ENCODE results near the gene OR2T29.
"Not testable (repeated sequence)": the region's sequence is repeated elsewhere in the genome, so short reads cannot be mapped to it uniquely, and the experiment has no call there.

OR2T29 gene

GRCh38 chr1:248562672-248563071, at the start of gene OR2T29:
TSS of gene OR2T29 (minus strand) at chr1:248562772. CDS start at chr1:248559491, 3,281 bp downstream.
- not testable (repeated sequence) for DNase-seq (ENCODE audit: low read depth)

- no peak for DNase-seq (ENCODE audit: low read depth)
Measured at GRCh38 chr1:248611883-248612414, 49.4 kb upstream of the OR2T29 start.

GRCh38 chr1:248610301-248610700, 47.7 kb upstream of the OR2T29 start:
- DNase-seq (ENCODE audit: low read depth) = no peak

GRCh38 chr1:248599396-248599795, 36.8 kb upstream of the OR2T29 start:
- no peak for DNase-seq (ENCODE audit: low read depth)

- DNase-seq (ENCODE audit: low read depth) = no peak
Measured at GRCh38 chr1:248597589-248597988, 35.0 kb upstream of the OR2T29 start, which contains the start of gene OR2T10. TSS of gene OR2T10 (minus strand) at chr1:248597700. CDS start at chr1:248593768, 3,932 bp downstream.

GRCh38 chr1:248596615-248597014, 34.0 kb upstream of the OR2T29 start:
- DNase-seq (ENCODE audit: low read depth) = no peak

GRCh38 chr1:248593226-248593625, 30.7 kb upstream of the OR2T29 start:
- DNase-seq (ENCODE audit: low read depth) = no peak

- DNase-seq (ENCODE audit: low read depth) = no peak
Measured at GRCh38 chr1:248592655-248593054, 30.1 kb upstream of the OR2T29 start.

- DNase-seq (ENCODE audit: low read depth) = no peak
Measured at GRCh38 chr1:248590055-248590454, 27.5 kb upstream of the OR2T29 start.

GRCh38 chr1:248589334-248589733, 26.8 kb upstream of the OR2T29 start:
- no peak for DNase-seq (ENCODE audit: low read depth)

GRCh38 chr1:248585266-248585665, 22.7 kb upstream of the OR2T29 start:
- DNase-seq (ENCODE audit: low read depth) = no peak

- DNase-seq (ENCODE audit: low read depth) = no peak
Measured at GRCh38 chr1:248576260-248576980, 13.8 kb upstream of the OR2T29 start.

GRCh38 chr1:248574657-248575056, 12.1 kb upstream of the OR2T29 start, which contains the start of gene OR2T34:
TSS of gene OR2T34 (minus strand) at chr1:248574757. CDS start at chr1:248574757, 0 bp downstream.
- DNase-seq (ENCODE audit: low read depth) = not testable (repeated sequence)

GRCh38 chr1:248573856-248574255, 11.3 kb upstream of the OR2T29 start:
- not testable (repeated sequence) for DNase-seq (ENCODE audit: low read depth)

GRCh38 chr1:248572049-248572448, 9.5 kb upstream of the OR2T29 start:
- DNase-seq (ENCODE audit: low read depth) = not testable (repeated sequence)

- DNase-seq (ENCODE audit: low read depth) = not testable (repeated sequence)
Measured at GRCh38 chr1:248570811-248571210, 8.2 kb upstream of the OR2T29 start.

- not testable (repeated sequence) for DNase-seq (ENCODE audit: low read depth)
Measured at GRCh38 chr1:248569049-248569448, 6.5 kb upstream of the OR2T29 start.

GRCh38 chr1:248565530-248566373, 3.2 kb upstream of the OR2T29 start:
- not testable (repeated sequence) for DNase-seq (ENCODE audit: low read depth)

GRCh38 chr1:248551027-248551426, 11.5 kb downstream of the OR2T29 start:
- DNase-seq (ENCODE audit: low read depth) = not testable (repeated sequence)

- DNase-seq (ENCODE audit: low read depth) = not testable (repeated sequence)
Measured at GRCh38 chr1:248547383-248547782, 15.2 kb downstream of the OR2T29 start.

GRCh38 chr1:248537449-248537848, 25.1 kb downstream of the OR2T29 start:
- DNase-seq (ENCODE audit: low read depth) = not testable (repeated sequence)

- no peak for DNase-seq (ENCODE audit: low read depth)
Measured at GRCh38 chr1:248521856-248522255, 40.7 kb downstream of the OR2T29 start.

Data from activated gamma-delta T cell treated with anti-CD3 and anti-CD28 coated beads, Interleukin-2, amount 50 U/mL, for 16 hours (primary cell).